GM12873 (cell line): ENCODE results near the gene CD70.

Experiments
- TF ChIP-seq, protein P1 (sequence below): IDR thresholded peaks from 2 replicates; pipeline ENCODE4 v1.5.1; 2012; ENCODE audit warnings: low read depth, mild to moderate bottlenecking, moderate library complexity, low read length, control low read depth; ENCODE audit not compliant: insufficient read depth; ENCODE audit errors: missing control alignments

The CD70 gene

DNA sequence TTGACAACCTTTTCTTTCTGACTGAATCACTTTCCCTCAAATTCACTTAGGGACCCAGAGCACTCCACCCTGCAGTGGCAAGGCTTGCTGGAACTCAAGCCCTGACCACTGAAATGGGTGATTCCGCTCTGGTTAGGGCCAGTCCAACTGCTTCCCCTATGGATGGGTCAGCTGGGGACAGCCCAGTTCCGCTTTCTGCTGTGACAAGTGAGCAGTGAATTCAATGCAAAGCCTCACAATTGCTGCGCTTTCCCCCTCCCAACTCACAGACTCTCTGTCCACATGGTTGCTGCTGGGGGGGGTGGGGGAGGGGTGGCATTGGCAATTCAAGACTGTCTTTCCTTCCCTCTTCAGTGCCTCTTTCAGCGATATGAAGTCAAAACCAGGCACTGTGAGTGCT is 18.7 kb downstream of the CD70 start:
- TF ChIP-seq, protein P1, sequence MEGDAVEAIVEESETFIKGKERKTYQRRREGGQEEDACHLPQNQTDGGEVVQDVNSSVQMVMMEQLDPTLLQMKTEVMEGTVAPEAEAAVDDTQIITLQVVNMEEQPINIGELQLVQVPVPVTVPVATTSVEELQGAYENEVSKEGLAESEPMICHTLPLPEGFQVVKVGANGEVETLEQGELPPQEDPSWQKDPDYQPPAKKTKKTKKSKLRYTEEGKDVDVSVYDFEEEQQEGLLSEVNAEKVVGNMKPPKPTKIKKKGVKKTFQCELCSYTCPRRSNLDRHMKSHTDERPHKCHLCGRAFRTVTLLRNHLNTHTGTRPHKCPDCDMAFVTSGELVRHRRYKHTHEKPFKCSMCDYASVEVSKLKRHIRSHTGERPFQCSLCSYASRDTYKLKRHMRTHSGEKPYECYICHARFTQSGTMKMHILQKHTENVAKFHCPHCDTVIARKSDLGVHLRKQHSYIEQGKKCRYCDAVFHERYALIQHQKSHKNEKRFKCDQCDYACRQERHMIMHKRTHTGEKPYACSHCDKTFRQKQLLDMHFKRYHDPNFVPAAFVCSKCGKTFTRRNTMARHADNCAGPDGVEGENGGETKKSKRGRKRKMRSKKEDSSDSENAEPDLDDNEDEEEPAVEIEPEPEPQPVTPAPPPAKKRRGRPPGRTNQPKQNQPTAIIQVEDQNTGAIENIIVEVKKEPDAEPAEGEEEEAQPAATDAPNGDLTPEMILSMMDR = no peak

DNA sequence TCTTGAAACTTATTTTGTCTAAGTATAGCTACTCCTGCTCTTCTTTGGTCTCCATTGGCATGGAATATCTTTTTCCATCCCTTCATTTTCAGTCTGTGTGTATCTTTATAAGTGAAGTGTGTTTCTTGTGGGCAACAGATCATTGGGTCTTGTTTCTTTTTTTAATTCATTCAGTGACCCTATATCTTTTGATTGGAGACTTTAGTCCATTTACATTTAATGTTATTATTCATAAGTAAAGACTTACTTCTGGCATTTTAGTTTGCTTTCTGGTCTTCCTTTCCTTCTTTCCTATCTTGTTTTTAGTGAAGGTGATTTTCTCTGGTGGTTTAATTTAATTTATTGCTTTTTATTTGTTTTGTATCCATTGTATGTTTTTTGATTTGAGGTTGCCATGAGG is 19.8 kb downstream of the CD70 start:
- TF ChIP-seq, protein P1 = no peak

DNA sequence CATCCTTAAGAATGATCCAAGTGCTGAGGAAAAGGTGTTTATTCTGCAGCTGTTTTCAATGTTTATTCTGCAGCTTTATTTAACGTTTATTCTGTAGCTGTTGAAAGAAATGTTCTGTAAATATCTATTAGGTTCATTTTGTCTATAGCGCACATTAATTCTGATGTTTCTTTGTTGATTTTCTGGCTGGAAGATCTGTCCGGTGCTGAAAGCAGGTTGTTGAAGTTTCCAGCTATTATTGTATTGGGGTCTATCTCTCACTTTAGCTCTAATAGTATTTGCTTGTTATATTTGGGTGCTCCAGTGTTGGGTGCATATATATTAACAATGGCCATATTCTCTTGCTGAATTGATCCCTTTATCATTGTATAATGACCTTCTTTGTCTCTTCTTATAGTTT is 20.2 kb downstream of the CD70 start:
- TF ChIP-seq, protein P1 = no peak

DNA sequence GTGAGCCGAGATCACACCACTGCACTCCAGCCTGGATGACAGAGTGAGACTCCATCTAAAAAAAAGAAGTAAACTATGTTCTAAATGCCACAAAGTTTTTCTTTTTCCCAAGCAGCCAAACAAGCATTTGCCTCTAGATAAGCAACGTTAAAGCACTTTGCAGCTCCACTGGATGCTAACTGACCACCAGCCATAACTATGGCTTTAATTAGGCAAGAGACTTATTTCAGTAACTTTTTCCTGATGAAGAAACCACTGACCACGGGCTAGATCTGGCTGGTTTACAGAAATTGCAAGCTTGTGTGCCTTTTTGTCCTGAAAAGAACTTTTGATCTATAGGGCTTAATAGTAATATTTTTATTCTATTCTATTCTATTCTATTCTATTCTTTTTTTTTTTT is 22.1 kb downstream of the CD70 start:
- TF ChIP-seq, protein P1 = no peak

DNA sequence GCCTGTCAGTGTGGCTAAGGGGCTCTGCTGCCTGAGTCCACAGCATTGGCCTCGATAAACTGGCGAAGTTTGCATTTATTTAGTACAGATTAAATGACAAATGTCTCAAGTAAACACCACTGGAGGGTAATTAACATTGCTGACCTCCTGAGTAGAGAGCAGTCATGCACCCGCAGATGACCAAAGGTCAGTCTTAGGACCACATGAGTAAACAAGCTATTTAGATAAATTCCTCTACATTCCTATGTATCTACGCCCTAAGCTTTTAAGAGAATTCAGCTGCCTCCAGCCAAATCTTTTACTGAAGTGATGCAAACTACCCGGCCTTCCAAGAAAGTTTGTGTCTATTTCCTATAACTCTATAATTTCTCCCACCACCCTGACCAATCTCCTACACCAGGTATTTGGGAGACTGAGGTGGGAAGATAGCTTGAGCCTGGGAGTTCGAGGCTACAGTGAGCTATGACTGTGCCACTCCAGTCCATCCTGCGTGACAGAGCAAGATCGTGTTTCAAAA is 22.9 kb downstream of the CD70 start:
- TF ChIP-seq, protein P1 = no peak

DNA sequence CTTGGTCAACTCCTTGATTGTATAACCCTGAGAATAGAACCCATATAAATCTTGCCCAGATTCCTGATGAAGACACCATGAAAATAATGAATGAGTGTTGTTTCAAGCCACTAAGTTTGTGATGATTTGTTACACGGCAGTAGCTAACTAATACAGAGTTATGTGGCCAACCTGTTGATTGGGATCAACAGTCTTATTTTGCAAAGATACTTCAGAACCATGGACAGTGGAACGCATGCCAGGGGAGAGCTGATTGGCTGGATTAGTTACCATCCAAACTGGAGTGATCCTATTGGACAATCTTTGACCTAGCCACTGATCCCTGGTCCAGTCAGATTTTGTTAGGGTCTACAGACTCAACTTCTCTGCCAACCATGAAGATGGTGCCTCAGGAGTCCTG is 26.6 kb downstream of the CD70 start:
- TF ChIP-seq, protein P1 = no peak

DNA sequence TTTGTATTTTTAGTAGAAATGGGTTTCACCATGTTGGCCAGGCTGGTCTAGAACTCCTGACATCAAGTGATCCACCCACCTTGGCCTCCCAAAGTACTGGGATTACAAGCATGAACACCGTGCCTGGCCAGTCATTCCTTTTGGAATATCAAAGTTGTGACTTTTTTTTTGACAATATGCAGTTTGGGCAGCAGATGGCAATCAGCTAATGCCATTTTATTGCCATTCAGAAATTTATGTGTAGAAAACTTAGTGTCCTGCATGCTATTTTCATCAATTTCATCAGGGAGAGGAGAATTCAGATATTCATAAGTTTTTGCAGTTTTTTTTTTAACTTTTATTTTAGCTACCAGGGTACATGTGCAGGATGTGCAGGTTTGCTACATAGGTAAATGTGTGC is 28.5 kb downstream of the CD70 start:
- TF ChIP-seq, protein P1 = peak; percentile 13
